Adrenal gland (tissue), 19 donors: ENCODE data around the gene SLC30A3. TPM values are rescaled to one million over a fixed set of nuclear protein-coding genes. Genes with fewer than 3 reads are reported as not detected.

Source experiments
- DNase-seq, 7 donors: peaks; one replicate each; pipeline ENCODE4 v3.0.0-alpha.2; 2019 to 2020
- H3K27ac ChIP-seq, 5 donors: fragments of 200-600 bp; sonication (generic) in 4 of 5; 1 replicate in 3 of 5; 2 replicates in 2 of 5; pipeline versions ENCODE4 v1.5.1 to v1.8.0; 2016 to 2020; ENCODE audit warnings: mild to moderate bottlenecking in 1 of 5
- H3K27me3 ChIP-seq: fragments of 200-600 bp; 2 replicates; pipeline ENCODE4 v1.8.0; 2021
- H3K36me3 ChIP-seq, 2 donors: fragments of 200-600 bp; replicated peaks in 1 of 2; 1 replicate in 1 of 2; 2 replicates in 1 of 2; pipeline versions ENCODE4 v1.5.1 to v1.8.0; 2018 to 2022
- H3K4me1 ChIP-seq, 2 donors: fragments of 200-600 bp; replicated peaks in 1 of 2; 1 replicate in 1 of 2; 2 replicates in 1 of 2; pipeline versions ENCODE4 v1.5.1 to v1.8.0; 2018 to 2021
- H3K4me3 ChIP-seq, 4 donors: fragments of 200-600 bp; sonication (generic) in 3 of 4; one replicate each; pipeline ENCODE4 v1.5.1; 2016 to 2018
- H3K9me3 ChIP-seq, 3 donors: fragments of 200-600 bp; sonication (generic) in 1 of 3; replicated peaks in 1 of 3; 1 replicate in 2 of 3; 2 replicates in 1 of 3; pipeline versions ENCODE4 v1.5.1 to v1.8.0; 2016 to 2021
- POLR2A ChIP-seq, 2 donors: fragments of 450-650 bp; IDR thresholded peaks; one replicate each; pipeline ENCODE4 v1.6.1; 2017; ENCODE audit warnings: antibody characterized with exemption in 2 of 2, mild to moderate bottlenecking in 2 of 2, moderate library complexity in 1 of 2
- WGBS, 4 donors: extraction: QIAGEN DNeasy Blood & Tissue Kit in 2 of 4; methylation state at CpG; one replicate each; pipeline versions ENCODE4 v1.1.5 to v1.1.7; 2013 to 2017; 5-methylcytosine and 5-hydroxymethylcytosine counted together
- intact Hi-C, 2 donors: fragments of 100-400 bp; cut with DNase I; formaldehyde crosslinking; loops; one replicate each; pipeline versions ENCODE4 v1.14.1 to v1.15.0; 2022 to 2023
- long read RNA-seq, 10 donors: library from polyadenylated mRNA in 3 of 10; unstranded in 2 of 10; stranded (forward) in 1 of 10; transcript quantifications; one replicate each; pipeline ENCODE4 v2.0.0 and lab custom pipeline, GENCODE V29; 2021 to 2026
- polyA plus RNA-seq, 3 donors: library from polyadenylated mRNA; stranded (reverse); fragments of 200-250 nt in 2 of 3; fragments of 350-450 nt in 1 of 3; fragmentation: Illumina TruSeq in 1 of 3; extraction: RNeasy Lipid Tissue Mini Kit (QIAGEN cat#74804) in 1 of 3; gene quantifications; one replicate each; pipeline ENCODE4 v1.2.3, GENCODE V29; 2013 to 2014
- total RNA-seq, 9 donors: library from RNA; depleted of rRNA in 4 of 9; stranded (reverse); fragments of >200 nt in 4 of 9; fragments of 120-200 nt in 1 of 9; fragmentation: NEBNext Ultra II Directional in 1 of 9; extraction: Animal tissue kit (Norgen Biotek cat#: 25700) in 1 of 9; gene quantifications; one replicate each; pipeline versions ENCODE4 v1.1.0 to v1.2.4, GENCODE V29; 2013 to 2023
- TF ChIP-seq, protein P1 (sequence below), 6 experiments: fragments of 450-650 bp in 4 of 6; fragments of 200-600 bp in 2 of 6; sonication (generic) in 1 of 6; IDR thresholded peaks; 1 replicate in 5 of 6; 2 replicates in 1 of 6; pipeline versions ENCODE4 v1.5.1 to v1.8.0; 2016 to 2021; ENCODE audit warnings: antibody characterized with exemption in 6 of 6, mild to moderate bottlenecking in 2 of 6, moderate library complexity in 1 of 6
- donor health status: healthy with polysubstance abuse.
- donor health status: Bipolar disorder and iron deficiency.
- donor health status: DM: yes; HTN: yes; CAD: no.
- donor health status: DM: no; HTN: no; CAD: no.
- donor health status: DM: no; HTN: no; CAD: no.
- donor health status: DM: yes; HTN: yes; CAD: no.

Gene SLC30A3, protein sequence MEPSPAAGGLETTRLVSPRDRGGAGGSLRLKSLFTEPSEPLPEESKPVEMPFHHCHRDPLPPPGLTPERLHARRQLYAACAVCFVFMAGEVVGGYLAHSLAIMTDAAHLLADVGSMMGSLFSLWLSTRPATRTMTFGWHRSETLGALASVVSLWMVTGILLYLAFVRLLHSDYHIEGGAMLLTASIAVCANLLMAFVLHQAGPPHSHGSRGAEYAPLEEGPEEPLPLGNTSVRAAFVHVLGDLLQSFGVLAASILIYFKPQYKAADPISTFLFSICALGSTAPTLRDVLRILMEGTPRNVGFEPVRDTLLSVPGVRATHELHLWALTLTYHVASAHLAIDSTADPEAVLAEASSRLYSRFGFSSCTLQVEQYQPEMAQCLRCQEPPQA
- 1 to 10 TPM in 8 of 9 donors, not detected in 1; 1.4 to 5.6 (median 3.1) TPM for total RNA-seq
- polyA plus RNA-seq: 1 to 10 TPM in 2 of 3 donors, under 1 TPM in 1; 0.27 to 1.5 (median 1.3) TPM
- long read RNA-seq, donor 1: 0 reads
- long read RNA-seq, donor 2: 0 reads
- long read RNA-seq, donor 3: 0 reads
- long read RNA-seq, donor 4: 0 reads
- long read RNA-seq, donor 5, transcript SLC30A3-201 (8 exons, 2,260 nt): major isoform, 15 of 17 reads
- long read RNA-seq, donor 5, partial matches to known transcripts: 0 of 17 reads
- long read RNA-seq, donor 5, other reads (novel, unspliced or antisense): 2 of 17 reads
- long read RNA-seq, donor 6, partial matches to known transcripts: 1 of 2 reads
- long read RNA-seq, donor 6, other reads (novel, unspliced or antisense): 0 of 2 reads
- long read RNA-seq, donor 7: 0 reads
- long read RNA-seq, donor 8: 0 reads
- long read RNA-seq, donor 9: 0 reads
- long read RNA-seq, donor 10: 0 reads

DNA sequence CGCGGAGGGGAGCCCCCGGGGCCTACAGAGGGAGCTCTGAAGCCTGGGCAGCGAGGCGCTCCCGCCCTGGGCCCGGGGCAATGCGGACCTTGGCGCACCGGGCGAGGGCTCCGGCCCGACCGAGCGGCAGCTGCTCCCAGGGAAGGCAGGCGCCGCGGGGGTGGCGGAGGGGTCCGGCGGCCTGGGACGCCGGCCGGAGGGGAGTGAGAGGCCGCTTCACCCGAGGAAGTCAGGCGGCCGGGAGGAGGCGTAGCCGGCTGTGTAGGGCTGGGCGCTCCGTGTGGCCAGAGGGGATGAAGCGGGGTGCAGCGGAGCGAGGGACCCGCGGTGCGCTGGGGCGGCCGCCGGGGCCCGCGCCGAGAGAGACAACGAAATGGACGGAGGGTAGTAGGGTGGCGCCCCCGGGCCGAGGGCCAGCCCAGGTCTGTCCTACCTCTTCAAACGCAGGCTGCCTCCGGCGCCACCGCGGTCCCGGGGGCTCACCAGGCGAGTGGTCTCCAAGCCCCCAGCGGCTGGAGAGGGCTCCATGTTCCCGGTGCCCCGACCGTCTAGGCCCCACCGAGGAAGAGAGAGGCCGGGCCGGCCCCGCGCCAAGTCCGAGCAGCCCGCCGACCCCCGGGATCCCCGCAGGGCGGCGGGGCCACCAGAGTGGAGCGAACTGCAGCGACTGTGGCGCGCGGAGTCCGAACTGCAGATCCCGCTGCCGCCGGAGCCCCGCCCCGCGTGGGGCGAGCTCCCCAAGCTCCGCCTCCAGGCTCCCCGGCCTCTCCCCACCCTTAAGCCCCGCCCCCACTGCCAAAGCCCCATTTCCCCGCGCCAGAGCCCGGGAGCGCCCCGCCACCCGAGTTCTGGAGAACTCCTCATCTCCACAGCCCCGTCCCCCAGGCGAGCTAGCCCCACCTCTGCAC is at the start of gene SLC30A3:
SLC30A3 (minus strand) TSS at position 669 of the 908 bp plus-strand sequence; CDS start at position 528, 141 bp downstream.
- intact Hi-C loops: no loop called here

DNA sequence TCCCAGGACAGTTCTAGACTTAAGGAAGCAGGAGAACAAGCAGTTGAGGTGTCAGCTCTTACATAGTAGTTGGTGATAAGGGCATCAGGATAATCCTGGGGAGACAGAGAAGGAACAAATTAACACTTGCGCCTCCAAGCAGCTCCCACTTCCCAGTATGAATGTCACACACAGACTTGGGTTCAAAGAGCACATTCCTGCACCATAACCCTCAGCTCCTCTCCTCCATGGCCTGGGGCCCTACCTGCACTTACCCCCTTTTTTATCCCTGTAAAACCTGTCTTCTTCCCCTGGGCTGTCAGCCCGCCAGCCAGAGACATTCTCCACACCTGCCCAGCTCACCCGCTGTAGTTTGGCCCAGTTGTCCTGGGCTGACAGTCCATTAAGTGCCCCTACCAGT is 49.3 kb upstream of the SLC30A3 start:
- peaks cover 0 to 6% of the 10 kb centered on the region in 2 donors for H3K36me3 ChIP-seq
- peaks cover 10 to 15% of the 10 kb centered on the region in 2 donors for H3K4me1 ChIP-seq
- 89 to 100% (median 97%) methylated on average over 2 to 3 of the region's 3 CpGs for WGBS, 4 donors

More for the DNA sequence above, at the start of gene SLC30A3:
- Histone ChIP-seq H3K27ac (no peak within 1 kb of the TSS), H3K4me1 (peaks cover 23 to 37% of the 10 kb centered on the region in 2 donors), H3K4me3 (peak within 1 kb of the TSS in 2 of 4 donors; percentile 20 to 67), H3K9me3 (no peaks in the 10 kb centered on the region), H3K27me3 (peaks cover 7% of the 10 kb centered on the region), H3K36me3 (no peaks in the 10 kb centered on the region)
- no peak for TF ChIP-seq POLR2A (IDR thresholded peaks at IDR 0.05)
- TF ChIP-seq, protein P1, sequence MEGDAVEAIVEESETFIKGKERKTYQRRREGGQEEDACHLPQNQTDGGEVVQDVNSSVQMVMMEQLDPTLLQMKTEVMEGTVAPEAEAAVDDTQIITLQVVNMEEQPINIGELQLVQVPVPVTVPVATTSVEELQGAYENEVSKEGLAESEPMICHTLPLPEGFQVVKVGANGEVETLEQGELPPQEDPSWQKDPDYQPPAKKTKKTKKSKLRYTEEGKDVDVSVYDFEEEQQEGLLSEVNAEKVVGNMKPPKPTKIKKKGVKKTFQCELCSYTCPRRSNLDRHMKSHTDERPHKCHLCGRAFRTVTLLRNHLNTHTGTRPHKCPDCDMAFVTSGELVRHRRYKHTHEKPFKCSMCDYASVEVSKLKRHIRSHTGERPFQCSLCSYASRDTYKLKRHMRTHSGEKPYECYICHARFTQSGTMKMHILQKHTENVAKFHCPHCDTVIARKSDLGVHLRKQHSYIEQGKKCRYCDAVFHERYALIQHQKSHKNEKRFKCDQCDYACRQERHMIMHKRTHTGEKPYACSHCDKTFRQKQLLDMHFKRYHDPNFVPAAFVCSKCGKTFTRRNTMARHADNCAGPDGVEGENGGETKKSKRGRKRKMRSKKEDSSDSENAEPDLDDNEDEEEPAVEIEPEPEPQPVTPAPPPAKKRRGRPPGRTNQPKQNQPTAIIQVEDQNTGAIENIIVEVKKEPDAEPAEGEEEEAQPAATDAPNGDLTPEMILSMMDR (IDR thresholded peaks at IDR 0.05): no peak
- DNase-seq: peak; percentile 45 to 71 (median 63)
- WGBS, 4 donors: 0 to 6% (median 1%) methylated on average over 9 to 96 of the region's 96 CpGs

DNA sequence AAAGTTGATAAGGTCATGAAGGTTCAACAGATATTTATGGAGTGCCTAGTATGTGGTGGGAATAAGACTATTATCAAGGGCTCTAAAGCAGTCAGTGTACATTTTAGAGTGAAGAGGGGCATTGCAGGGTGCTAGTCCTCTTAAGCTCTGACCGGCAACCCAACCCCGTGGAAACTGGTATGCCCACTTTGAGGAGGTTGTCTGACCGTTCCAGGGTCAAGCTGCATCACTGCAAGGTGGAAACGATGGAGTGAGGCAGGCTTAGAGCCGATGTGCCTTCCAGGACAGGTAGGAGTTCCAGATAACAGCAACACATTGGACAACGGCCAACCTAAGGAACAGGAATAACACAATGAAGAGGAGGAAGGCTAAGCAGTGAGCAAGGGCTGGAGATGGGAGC is 46.8 kb upstream of the SLC30A3 start:
- intact Hi-C loops: loop anchor here in 1 of 2 donors (10.0 kb wide), 1 partner anchor 65 kb away; no protein-coding TSS in a partner anchor
- Histone ChIP-seq H3K27ac (no peak overlapping the region), H3K4me1 (peaks cover 10 to 21% of the 10 kb centered on the region in 2 donors), H3K9me3 (no peaks in the 10 kb centered on the region), H3K36me3 (peaks cover 0 to 6% of the 10 kb centered on the region in 2 donors), H3K27me3 (peaks cover 19% of the 10 kb centered on the region), H3K4me3 (no peak overlapping the region)
- 91 to 93% (median 92%) methylated on average over 6 of the region's 6 CpGs for WGBS, 4 donors
- no peak for DNase-seq
- TF ChIP-seq, protein P1 (IDR thresholded peaks at IDR 0.05): no peak
- no peak for TF ChIP-seq POLR2A (IDR thresholded peaks at IDR 0.05)

More for the DNA sequence above, 49.3 kb upstream of the SLC30A3 start:
- no peak for DNase-seq
- TF ChIP-seq, protein P1 (IDR thresholded peaks at IDR 0.05): no peak
- no peak for TF ChIP-seq POLR2A (IDR thresholded peaks at IDR 0.05)
- Histone ChIP-seq H3K9me3 (no peaks in the 10 kb centered on the region), H3K27me3 (peaks cover 10% of the 10 kb centered on the region), H3K4me3 (no peak overlapping the region), H3K27ac (no peak overlapping the region)
- intact Hi-C loops: no loop called here
